Inflammatory macrophage treated with lipopolysaccharide for 1 hour (primary cell): Measurements from ENCODE around the gene DAB1.
"Not testable (repeated sequence)": the region's sequence is repeated elsewhere in the genome, so short reads cannot be mapped to it uniquely, and the experiment has no call there.

Source experiments
- DNase-seq, 2 donors: peaks; one replicate each; pipeline ENCODE4 v3.0.0-alpha.2; 2020 to 2022

Gene DAB1

DNA sequence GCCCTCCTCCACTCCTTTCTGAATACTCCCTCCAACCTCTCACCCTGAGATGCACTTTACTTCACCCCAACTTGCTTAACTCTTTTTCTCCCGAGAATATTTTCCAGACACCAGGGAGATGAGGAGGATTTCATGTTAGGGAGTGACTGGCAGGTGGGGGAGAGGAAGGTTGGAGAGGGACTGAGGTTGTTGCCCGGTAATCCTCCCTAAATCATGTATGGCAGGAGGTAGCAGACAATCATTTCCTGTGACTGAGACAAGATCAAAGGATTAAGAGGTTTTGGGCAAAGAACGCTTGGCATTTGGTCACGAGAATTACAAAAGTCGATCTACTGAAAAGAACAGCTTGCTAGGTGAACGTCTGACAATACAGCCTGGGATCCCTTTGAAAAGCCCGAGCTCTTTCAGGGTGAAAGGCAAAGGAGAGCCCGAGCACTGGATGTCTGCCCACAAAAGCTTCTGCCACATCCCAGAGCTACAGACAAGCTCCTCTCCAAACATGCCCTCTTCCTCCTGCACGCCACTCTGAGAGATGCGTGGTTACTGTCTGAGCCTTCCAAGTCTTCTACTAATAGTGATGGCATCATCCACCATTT is 154.1 kb downstream of the DAB1 start:
- DNase-seq, result no peak

DNA sequence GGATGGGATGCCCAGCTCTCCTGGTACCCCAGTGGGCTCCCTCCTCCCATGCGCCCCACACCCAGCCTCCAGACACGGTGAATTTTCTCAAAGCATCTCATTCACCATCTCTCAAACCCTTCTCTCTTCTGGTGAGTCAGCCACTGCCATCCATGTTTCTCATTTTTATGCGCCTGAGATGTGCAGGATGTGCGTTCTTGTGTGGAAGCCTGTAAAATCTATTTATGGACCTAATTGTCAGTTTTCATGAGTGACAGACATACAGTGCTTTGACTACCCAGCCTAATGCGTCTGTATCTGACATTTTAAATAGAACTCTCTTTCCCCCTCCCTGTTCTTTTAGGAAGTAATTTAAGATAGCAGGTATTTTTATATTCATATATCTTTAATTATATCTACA is 158.8 kb downstream of the DAB1 start:
- DNase-seq, result no peak

DNA sequence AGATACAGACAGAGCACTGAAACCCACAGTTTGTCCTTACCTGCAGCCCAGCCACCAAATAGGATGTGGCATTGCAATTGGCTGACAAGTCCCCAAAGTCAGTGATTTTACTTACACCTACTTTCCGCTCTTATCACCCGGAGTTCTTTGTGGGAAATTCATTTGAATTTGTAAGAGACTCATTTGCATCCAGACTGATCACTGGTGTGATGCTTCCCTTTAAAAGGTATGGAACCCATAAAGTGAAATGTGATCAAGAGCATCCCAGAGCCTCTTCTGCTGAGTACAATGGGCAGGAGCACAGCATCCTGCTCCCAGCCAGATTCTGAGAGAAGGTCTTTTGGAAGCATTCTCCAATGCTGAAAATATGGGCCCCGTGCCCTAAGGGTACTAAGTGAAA is 161.4 kb downstream of the DAB1 start:
- DNase-seq, result no peak

DNA sequence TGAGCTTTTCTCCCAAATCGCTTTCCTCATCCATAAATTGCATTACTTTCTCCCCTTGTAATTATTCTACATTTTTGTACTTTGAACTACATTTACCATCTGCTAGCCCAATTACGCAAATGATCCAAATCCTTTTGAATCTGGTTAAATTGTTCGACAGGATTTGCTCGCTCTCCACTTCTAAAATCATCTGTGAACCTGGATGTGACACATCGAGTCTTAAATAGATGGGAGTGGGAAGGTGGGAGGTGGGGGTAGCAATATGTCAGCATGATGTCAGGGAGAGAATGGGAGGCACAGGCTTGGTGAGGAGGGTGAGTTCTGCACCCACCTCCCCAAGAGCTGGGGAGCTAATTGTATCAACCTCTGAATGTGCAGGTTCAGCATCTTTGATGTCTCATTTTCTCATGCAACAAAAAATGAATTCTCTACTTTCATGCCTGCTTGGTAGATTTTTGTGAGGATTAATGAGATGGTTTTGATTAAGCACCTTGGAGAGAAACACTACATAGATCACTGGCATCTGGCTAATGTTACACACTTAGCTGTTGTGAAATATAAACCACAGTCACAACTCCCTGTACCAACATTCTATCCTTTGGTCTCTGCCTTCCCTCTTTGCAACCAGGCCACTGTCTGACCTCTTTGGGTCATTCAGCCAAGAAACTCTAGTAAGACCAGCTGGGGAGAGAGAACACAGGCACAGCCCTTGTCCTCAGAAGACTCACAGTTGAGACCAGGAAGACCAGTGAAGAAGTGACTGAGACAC is 165.1 kb downstream of the DAB1 start:
- DNase-seq, result no peak

DNA sequence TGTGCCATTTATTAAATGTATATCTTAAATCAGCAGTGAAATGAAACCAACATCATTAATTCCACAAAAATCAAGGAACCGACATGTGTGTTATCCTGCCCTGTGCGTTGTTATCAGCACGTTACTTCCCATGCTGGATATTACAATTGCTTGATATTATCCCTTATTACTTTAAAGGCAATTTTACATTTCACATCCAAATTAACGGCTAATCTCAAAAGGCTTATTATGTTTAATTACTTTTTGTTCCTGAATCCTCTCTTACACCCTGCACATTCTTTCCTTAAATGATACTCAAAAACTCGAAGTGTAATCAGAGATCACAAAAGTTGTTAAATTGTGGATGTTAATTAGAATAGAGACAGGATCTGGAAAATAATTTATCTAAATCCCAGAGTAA is 167.9 kb downstream of the DAB1 start:
- DNase-seq, result no peak

DNA sequence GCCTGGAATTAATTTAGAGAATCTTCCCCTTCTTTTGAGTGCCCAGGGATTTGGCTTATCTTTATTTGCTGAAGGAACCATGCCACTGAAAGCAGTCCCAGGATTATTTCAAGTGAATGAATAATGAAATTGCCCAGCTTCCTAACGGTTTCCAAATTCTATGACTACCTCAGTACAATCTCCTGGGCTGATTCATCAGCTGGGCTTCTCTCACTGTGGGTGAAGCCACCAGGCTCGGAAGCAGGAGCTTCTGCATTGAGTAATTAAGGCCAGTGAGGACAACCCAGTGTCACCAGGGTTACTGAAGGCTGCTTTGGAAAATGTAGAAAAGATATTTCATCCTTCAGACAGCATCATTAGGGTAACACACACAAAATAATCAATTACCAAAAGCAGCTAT is 169.8 kb downstream of the DAB1 start:
- DNase-seq, result no peak

DNA sequence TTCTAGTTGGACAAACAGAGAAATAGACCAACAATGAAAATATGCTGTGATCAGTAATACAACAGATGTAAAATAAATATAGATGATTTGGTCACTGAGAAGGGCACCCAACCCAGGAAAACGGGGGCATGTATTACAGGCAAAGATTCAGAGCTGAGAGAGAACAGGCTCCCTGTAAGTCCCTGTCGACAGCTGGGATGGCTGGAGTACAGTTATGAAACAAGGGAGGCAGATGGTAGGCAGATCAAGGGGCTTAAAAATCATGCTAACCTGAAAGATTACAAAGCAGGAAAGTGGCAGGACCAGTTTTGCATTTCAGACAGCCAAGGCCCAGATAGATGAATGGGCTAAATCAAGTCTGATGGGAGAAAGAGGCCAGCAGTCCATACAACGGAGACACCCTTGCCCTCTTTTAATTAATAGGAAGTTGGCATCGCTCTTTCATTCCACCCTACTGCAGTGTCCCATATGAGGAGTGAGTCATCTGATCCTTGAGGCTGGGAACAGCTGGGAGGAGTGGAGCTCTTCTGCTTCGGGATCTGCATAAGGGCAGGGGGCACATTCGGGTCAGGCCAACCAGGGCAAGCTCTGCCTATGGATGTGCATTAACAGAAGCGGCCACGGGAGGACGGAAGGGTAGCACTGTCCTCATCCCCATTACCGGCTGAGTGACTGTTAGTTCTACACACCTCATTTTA is 171.1 kb downstream of the DAB1 start:
- no peak for DNase-seq

DNA sequence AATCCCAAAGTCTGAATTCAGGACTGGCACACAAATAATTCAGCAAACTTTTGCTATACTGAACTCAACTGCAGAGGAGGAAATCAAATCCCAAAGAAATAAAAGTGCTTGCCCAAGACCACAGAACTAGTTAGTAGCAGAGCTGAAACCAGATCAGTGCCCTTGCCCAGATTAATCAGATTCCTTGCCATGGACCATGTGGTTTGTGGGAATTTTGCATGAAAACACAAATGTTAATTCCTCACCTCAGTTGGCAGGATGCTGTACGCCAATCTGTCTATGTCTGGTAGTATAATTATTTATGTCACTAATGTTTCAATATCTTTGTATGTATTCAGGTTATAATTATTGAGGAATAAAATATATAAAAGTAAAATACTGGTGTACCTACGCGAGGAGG is 173.8 kb downstream of the DAB1 start:
- no peak for DNase-seq

DNA sequence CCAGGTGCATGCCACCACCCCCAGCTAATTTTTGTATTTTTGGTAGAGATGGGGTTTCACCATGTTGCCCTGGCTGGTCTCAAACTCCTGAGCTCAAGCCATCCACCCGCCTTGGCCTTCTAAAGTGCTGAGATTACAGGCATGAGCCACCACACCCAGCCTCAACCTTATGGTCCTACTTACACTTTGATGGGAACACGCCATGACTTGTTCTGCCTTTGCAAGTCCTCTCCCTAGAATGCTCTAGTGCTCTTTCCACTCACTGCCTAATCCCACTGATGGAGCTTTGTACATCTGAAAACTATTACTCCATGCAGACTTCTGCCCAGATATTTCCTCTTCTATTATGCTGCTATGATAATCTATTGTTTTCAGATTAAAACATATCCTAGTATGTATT is 174.3 kb downstream of the DAB1 start:
- no peak for DNase-seq

DNA sequence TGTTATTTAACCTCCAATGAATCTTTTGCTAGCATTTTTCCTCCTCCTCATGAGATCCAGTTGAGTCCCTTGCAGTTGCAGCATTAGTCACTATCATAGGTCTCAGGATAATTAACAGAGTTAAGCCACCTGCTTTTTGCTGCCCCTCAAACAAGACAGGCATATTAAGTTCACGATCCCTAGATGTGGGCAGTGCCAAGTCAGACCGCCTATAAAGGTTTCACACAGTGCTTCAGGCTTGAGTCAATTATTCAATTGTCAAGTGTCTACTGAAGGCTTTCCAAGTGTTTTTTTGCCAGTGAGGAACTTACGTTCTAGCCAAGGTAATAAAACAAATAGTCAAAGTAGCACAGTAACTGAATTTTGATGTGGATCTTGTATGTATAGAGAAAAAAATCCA is 175.0 kb downstream of the DAB1 start:
- DNase-seq, result no peak

DNA sequence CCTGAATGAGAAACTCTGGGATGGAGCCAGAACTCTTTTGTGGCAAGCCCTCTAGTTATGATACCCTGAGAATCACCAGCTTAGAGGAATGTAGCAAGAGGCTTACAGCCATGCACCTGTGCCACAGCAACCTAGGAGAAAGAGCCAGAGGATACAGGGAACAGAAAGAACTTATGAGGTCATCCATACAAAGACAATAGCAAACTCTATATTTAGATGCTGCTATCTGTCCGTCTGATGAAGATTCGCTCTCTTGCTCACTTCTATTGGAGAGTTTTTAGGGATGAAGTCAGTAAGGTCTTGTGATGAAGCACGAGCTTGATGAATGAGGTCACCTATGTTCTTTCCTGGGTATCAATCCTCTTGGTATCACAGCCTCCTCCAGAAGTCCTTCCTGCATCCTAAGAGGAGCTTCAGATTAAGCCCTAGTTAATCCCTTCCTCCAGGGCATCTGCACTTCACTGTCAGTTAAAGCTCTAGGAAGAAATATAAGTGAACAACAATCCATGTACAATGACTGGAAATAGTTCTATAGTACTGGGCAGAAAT is 185.6 kb downstream of the DAB1 start:
- DNase-seq, result no peak

DNA sequence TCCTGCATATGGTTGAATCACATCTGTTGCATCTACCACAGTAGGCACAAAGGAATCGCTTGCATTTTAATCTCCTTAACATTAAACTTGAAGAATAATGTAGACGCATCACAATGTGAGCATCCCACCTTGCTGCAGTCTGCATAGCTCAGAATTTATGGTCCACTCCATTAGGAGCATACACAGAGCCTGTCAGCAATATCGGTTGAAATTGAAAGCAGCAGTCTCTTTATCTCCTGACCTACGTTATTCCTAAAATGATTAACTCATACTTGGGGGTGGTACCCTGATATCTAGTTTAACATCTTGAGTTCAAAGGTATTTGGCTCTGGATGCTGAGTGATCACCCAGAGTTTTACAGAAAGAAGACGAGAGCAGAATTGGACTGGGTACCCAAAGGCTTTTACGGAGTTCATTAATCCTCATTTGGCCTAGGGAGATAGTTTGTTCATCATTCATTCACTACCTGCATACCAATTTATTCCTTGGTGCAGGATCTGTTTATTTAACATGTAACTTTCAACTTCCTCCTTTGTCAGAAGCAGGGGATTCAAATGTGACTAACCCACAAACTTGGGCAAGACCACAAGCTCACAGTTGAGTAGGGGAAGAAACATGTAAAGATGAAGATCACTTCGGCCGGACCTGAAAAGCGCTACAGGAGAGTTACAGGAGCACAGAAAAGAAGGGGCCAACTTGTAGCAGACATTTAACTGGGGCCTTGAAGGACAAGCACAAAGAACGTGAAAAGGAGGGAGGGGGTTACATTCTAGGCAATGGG is 187.9 kb downstream of the DAB1 start:
- DNase-seq, result no peak

DNA sequence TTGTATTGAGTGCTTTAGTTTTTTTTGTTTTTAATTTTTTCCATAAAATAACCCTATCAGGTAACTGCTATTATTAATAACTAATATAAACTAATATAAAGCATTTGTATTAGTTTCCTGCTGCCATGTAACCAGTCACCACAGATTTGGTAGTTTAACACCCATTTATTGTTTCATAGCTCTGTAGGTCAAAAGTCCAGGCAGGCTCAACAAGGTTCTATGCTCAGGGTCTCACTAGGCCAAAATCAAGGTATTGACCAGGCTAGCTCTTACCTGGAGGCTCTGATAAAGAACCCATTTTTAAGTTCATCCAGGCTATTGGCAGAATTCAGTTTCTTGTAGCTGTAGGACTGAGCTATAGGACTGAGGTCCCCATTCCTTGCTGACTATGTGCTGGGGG is 189.4 kb downstream of the DAB1 start:
- DNase-seq, result no peak

DNA sequence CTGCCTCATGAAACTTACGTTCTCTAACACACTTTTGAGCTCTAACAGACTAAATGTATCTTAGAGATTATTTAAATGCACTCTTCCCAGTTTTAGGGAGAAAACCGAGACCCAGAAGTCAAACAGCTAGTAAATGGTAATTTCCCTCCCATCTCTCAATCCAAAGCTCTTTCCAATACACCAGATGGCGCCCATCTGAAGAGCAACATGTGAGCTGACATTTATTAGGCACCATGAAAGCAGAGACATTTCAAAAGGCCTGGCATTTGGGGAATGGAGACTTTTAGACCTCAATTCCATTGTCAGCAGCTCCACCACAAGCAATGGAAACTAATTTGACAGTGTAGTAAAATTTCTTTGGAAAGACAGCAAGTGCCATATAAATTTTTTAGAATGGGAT is 191.4 kb downstream of the DAB1 start:
- no peak for DNase-seq

DNA sequence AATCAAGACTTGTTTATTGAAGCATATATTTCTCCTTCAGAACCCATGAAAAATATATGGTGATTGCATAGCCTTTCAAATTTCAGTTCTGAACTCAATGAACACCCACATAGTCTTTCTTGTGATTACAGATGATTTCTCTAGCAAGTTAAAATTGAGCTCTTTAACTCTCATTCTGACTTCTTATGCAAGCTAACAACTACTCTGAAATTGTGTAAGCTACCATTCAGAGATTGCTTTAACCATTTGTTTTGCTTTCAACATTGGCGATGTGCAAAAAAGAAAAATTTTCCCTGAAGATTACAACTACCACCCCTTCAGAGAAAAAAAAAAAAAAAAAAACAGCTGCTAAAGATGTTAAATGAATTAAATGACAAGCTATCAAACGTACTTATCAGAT is 193.9 kb downstream of the DAB1 start:
- no peak for DNase-seq

DNA sequence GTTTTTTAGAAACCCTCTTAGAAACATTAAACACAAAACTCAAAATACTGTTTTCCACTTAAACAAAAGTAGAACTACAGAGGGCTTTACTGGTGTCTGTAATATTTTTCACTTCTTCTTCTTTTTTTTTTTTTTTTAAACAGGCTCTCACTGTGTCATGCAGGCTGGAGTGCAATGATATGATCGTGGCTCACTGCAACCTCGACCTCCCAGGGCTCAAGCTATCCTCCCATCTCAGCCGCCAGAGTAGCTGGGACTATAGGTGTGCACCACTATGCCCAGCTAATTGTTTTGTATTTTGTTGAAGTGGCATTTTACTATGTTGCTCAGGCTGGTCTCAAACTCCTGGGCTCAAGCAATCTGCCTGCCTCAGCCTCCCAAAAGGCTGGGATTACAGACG is 194.8 kb downstream of the DAB1 start:
- DNase-seq, result no peak

DNA sequence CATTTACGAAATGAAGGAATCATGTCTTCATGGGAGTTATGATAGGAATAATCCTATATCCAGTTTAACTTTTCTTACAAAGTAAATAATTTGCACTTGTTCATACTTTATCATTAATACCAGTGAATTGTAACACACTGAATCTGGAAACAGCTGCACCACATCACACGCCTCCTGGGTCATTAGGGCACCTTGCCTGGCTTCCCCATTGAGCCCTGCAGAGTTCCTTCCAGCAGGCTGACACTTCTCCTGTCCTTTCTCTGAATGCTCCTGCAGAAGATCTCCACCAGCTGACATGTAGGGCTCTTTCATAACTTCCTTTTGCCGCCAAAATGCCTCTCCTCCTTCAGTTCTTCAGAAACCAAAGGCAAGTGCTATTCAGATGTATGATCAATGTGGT is 201.1 kb downstream of the DAB1 start:
- no peak for DNase-seq

DNA sequence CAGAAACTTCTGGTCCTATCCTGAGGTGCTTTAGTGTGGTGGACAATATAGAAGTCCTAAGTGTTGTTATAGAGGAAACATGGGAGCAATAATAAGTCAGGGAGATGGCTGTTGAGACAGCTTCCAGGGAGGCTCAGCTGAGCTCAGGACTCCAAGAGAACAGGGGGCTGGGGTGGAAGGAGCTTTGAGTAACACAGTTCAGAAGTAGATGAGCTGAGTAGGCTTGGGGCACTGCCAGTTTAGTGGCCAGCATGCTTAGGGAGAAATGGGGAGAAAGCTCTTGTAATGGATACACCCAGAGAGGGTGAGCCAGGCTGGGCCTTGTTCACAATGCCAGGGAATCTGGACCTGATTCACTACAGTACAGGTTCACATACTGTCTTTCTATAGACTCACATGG is 201.6 kb downstream of the DAB1 start:
- DNase-seq, result no peak

DNA sequence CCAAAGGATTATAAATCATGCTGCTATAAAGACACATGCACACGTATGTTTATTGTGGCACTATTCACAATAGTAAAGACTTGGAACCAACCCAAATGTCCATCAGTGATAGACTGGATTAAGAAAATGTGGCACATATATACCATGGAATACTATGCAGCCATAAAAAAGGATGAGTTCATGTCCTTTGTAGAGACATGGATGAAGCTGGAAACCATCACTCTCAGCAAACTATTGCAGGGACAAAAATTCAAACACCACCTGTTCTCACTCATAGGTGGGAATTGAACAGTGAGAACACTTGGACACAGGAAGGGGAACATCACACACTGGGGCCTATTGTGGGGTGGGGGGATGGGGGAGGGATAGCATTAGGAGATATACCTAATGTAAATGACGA is 203.0 kb downstream of the DAB1 start:
- not testable (repeated sequence) for DNase-seq

DNA sequence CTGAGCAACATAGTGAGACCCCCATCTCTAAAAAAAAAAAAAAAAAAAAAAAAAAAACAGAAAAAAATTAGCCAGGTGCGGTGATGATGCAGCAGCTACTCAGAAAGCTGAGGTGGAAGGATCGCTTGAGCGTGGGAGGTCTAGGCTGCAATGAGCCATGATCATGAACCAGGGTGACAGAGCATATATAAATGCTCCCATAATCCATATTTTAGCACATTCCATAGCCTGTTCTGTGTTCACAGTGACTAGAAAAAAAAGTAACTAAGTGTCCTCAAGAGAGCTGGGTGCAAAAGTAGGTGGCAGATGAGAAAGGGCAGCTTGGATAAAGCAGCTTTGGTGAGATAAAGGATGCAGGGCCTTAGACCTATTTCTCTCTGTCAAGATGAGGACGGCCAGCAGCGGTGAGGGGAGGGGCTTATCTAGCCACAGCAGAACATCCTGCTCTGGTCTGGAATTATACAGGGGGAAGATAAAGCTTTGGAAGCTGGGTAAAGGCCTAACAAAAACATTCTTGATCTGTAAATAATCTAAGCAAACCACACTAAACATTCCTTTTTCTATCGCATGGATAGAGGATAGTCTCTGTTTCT is 205.3 kb downstream of the DAB1 start:
- no peak for DNase-seq

DNA sequence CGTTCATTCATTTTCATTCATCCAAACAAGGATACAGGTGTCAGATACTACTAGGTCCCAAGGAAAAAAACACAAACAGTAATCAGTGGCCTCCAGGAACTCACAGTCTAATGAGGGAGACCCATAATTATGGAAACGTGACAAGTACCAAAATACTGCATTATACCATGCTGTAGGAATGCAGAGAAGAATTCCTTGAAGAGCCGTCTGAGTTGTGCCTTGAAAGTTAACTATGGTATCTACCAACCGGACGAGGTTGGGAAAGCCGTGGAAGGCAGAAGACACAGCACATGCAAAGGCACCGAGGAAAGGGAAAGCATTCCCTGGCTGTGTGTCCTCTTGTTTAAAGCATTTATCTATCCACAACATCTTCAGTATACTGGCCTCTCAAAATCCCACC is 206.0 kb downstream of the DAB1 start:
- no peak for DNase-seq

DNA sequence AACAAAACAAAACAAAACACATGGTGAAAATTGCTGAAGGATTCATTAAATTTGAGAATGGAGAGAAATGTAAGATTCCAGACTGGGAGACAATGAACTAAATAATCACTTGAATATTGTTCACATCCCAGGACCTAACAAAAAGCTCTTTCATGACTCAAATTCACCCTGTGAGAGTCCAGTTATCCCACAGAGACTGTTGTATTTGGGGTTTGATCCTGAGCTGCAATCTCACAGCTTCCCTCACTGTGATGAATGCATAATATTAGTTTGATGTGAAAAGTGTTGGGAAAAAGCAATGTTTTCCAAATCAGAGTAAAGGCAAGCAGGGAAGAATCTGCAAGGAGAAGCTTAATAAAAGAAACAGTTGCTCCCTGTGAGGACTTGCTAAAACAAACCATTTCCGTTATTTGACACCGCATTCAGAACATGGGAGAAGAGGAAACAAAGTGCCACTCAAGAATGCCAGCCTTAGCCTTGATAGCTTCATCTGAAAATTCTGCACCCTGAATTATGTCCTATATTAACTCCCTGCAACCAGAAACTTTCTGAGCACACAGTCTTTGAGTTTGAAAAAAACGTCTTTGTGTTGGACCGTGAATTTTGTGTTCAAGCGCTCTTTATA is 208.8 kb downstream of the DAB1 start:
- DNase-seq, result no peak
